ENCODE measurements around the gene SULT1A1.
"Not testable (repeated sequence)": the region's sequence is repeated elsewhere in the genome, so short reads cannot be mapped to it uniquely, and the experiment has no call there.

Gene SULT1A1

GRCh38 chr16:28602529-28602928, 7.3 kb downstream of the SULT1A1 start:
- Histone ChIP-seq H3K27me3 (ENCODE audit: insufficient read depth, poor library complexity, severe bottlenecking) (no peaks in the 10 kb centered on the region), H3K27ac (replicated peaks) (no peak overlapping the region), H3K4me3 (replicated peaks; ENCODE audit: insufficient read depth, low read length) (no peak overlapping the region)
- DNase-seq (ENCODE audit: low read depth in 1 of 2, low spot score in 1 of 2): no peak
- TF ChIP-seq, protein P1, sequence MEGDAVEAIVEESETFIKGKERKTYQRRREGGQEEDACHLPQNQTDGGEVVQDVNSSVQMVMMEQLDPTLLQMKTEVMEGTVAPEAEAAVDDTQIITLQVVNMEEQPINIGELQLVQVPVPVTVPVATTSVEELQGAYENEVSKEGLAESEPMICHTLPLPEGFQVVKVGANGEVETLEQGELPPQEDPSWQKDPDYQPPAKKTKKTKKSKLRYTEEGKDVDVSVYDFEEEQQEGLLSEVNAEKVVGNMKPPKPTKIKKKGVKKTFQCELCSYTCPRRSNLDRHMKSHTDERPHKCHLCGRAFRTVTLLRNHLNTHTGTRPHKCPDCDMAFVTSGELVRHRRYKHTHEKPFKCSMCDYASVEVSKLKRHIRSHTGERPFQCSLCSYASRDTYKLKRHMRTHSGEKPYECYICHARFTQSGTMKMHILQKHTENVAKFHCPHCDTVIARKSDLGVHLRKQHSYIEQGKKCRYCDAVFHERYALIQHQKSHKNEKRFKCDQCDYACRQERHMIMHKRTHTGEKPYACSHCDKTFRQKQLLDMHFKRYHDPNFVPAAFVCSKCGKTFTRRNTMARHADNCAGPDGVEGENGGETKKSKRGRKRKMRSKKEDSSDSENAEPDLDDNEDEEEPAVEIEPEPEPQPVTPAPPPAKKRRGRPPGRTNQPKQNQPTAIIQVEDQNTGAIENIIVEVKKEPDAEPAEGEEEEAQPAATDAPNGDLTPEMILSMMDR (IDR thresholded peaks at IDR 0.05; ENCODE audit: insufficient read depth, low read length): no peak
- TF ChIP-seq POLR2AphosphoS5 (IDR thresholded peaks at IDR 0.05; ENCODE audit: low read depth) (no peak), SPI1 (IDR thresholded peaks at IDR 0.05; ENCODE audit: borderline replicate concordance, low read depth) (no peak)

DNA sequence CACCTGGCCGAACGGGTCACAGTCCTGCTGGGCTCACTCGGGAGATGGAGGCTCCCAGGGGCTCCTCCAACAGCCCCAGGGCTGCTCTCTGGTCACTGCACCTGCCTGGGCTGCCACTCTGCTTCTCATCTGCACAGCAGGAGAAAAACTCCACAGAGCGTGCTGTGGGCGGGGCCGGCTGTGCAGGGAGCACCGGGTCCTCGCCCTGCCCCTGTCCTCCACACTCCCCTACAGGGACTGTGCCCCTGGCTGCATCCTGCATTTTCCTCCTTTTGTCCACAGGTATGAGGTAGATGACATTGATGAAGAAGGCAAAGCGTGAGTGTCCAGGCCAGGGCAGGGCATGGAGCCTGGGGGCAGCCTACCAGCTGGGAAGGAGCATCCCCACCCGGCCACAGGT, 7.8 kb downstream of the SULT1A1 start:
- H3K27ac ChIP-seq (replicated peaks); H3K27me3 ChIP-seq (ENCODE audit: insufficient read depth, poor library complexity, severe bottlenecking); DNase-seq (ENCODE audit: low read depth in 1 of 2, low spot score in 1 of 2); H3K4me3 ChIP-seq (replicated peaks; ENCODE audit: insufficient read depth, low read length): not testable (repeated sequence)

GRCh38 chr16:28601589-28601988, 8.3 kb downstream of the SULT1A1 start:
- not testable (repeated sequence) for DNase-seq (ENCODE audit: low read depth in 1 of 2, low spot score in 1 of 2); H3K27me3 ChIP-seq (ENCODE audit: insufficient read depth, poor library complexity, severe bottlenecking); H3K27ac ChIP-seq (replicated peaks); H3K4me3 ChIP-seq (replicated peaks; ENCODE audit: insufficient read depth, low read length)

GRCh38 chr16:28600965-28601364, 8.9 kb downstream of the SULT1A1 start:
- H3K27me3 ChIP-seq (ENCODE audit: insufficient read depth, poor library complexity, severe bottlenecking); DNase-seq (ENCODE audit: low read depth in 1 of 2, low spot score in 1 of 2); H3K27ac ChIP-seq (replicated peaks); H3K4me3 ChIP-seq (replicated peaks; ENCODE audit: insufficient read depth, low read length): not testable (repeated sequence)

GRCh38 chr16:28599377-28600285, 10.2 kb downstream of the SULT1A1 start:
- H3K4me3 ChIP-seq (replicated peaks; ENCODE audit: insufficient read depth, low read length); H3K27ac ChIP-seq (replicated peaks); DNase-seq (ENCODE audit: low read depth in 1 of 2, low spot score in 1 of 2); H3K27me3 ChIP-seq (ENCODE audit: insufficient read depth, poor library complexity, severe bottlenecking): not testable (repeated sequence)

- no peak overlapping the region for H3K27ac ChIP-seq (replicated peaks)
- H3K4me3 ChIP-seq (replicated peaks; ENCODE audit: insufficient read depth, low read length): no peak overlapping the region
These were observed 12.1 kb downstream of the SULT1A1 start for GRCh38 chr16:28597692-28598261.

More at GRCh38 chr16:28597692-28598261, 12.1 kb downstream of the SULT1A1 start:
- H3K27me3 ChIP-seq (ENCODE audit: insufficient read depth, poor library complexity, severe bottlenecking): no peaks in the 10 kb centered on the region
- DNase-seq (ENCODE audit: low read depth in 1 of 2, low spot score in 1 of 2): no peak
- TF ChIP-seq, protein P2, sequence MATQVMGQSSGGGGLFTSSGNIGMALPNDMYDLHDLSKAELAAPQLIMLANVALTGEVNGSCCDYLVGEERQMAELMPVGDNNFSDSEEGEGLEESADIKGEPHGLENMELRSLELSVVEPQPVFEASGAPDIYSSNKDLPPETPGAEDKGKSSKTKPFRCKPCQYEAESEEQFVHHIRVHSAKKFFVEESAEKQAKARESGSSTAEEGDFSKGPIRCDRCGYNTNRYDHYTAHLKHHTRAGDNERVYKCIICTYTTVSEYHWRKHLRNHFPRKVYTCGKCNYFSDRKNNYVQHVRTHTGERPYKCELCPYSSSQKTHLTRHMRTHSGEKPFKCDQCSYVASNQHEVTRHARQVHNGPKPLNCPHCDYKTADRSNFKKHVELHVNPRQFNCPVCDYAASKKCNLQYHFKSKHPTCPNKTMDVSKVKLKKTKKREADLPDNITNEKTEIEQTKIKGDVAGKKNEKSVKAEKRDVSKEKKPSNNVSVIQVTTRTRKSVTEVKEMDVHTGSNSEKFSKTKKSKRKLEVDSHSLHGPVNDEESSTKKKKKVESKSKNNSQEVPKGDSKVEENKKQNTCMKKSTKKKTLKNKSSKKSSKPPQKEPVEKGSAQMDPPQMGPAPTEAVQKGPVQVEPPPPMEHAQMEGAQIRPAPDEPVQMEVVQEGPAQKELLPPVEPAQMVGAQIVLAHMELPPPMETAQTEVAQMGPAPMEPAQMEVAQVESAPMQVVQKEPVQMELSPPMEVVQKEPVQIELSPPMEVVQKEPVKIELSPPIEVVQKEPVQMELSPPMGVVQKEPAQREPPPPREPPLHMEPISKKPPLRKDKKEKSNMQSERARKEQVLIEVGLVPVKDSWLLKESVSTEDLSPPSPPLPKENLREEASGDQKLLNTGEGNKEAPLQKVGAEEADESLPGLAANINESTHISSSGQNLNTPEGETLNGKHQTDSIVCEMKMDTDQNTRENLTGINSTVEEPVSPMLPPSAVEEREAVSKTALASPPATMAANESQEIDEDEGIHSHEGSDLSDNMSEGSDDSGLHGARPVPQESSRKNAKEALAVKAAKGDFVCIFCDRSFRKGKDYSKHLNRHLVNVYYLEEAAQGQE (IDR thresholded peaks at IDR 0.05; ENCODE audit: insufficient replicate concordance, low read depth): no peak
- TF ChIP-seq POLR2AphosphoS5 (IDR thresholded peaks at IDR 0.05; ENCODE audit: low read depth) (no peak), GABPA (IDR thresholded peaks at IDR 0.05; ENCODE audit: low read depth) (no peak), SPI1 (IDR thresholded peaks at IDR 0.05; ENCODE audit: borderline replicate concordance, low read depth) (no peak)
- TF ChIP-seq, protein P1 (IDR thresholded peaks at IDR 0.05; ENCODE audit: insufficient read depth, low read length): no peak

Data from HL-60 (cell line).